Limb (tissue), 2 donors: ENCODE data around the gene UNC5A.

Source experiments
- DNase-seq, 2 donors: peaks; one replicate each; pipeline ENCODE4 v3.0.0-alpha.2; 2016; ENCODE audit errors: extremely low spot score in 2 of 2

The UNC5A gene

GRCh38 chr5:176819476-176819875, 9.1 kb downstream of the UNC5A start:
- no peak for DNase-seq

GRCh38 chr5:176820937-176821336, 10.6 kb downstream of the UNC5A start:
- DNase-seq = no peak

- no peak for DNase-seq
Measured at GRCh38 chr5:176821441-176821840, 11.1 kb downstream of the UNC5A start.

GRCh38 chr5:176822041-176822792, 11.9 kb downstream of the UNC5A start:
- no peak for DNase-seq

- no peak for DNase-seq
Measured at GRCh38 chr5:176822793-176823481, 12.6 kb downstream of the UNC5A start.

- no peak for DNase-seq
Measured at GRCh38 chr5:176823869-176824412, 13.6 kb downstream of the UNC5A start.

- no peak for DNase-seq
Measured at GRCh38 chr5:176824604-176825003, 14.2 kb downstream of the UNC5A start.

GRCh38 chr5:176825234-176825633, 14.9 kb downstream of the UNC5A start:
- no peak for DNase-seq

- no peak for DNase-seq
Measured at GRCh38 chr5:176825957-176826356, 15.6 kb downstream of the UNC5A start.

GRCh38 chr5:176827736-176828414, 17.5 kb downstream of the UNC5A start:
- DNase-seq = no peak

- DNase-seq = no peak
Measured at GRCh38 chr5:176829320-176829719, 19.0 kb downstream of the UNC5A start.

- DNase-seq = no peak
Measured at GRCh38 chr5:176830422-176830994, 20.1 kb downstream of the UNC5A start.

- DNase-seq = no peak
Measured at GRCh38 chr5:176830995-176831423, 20.6 kb downstream of the UNC5A start.

GRCh38 chr5:176831425-176831824, 21.1 kb downstream of the UNC5A start:
- DNase-seq = no peak

GRCh38 chr5:176832162-176832561, 21.8 kb downstream of the UNC5A start:
- no peak for DNase-seq

GRCh38 chr5:176833286-176833685, 22.9 kb downstream of the UNC5A start:
- no peak for DNase-seq

- DNase-seq = no peak
Measured at GRCh38 chr5:176835918-176836317, 25.6 kb downstream of the UNC5A start.

GRCh38 chr5:176836811-176837706, 26.7 kb downstream of the UNC5A start:
- DNase-seq = no peak

GRCh38 chr5:176837707-176838115, 27.4 kb downstream of the UNC5A start:
- DNase-seq = peak; percentile 84 to 94

- DNase-seq = no peak
Measured at GRCh38 chr5:176843673-176844072, 33.3 kb downstream of the UNC5A start.

GRCh38 chr5:176844281-176844680, 33.9 kb downstream of the UNC5A start:
- no peak for DNase-seq
